Skeletal muscle cell (primary cell): ENCODE results near the gene MYH7B.

Source experiments
- DNase-seq: peaks from one replicate; pipeline ENCODE4 v3.0.0-alpha.2; 2010; ENCODE audit warnings: low read depth
- H3K4me3 ChIP-seq: 2 replicates; pipeline ENCODE4 v1.5.1; 2011; ENCODE audit warnings: low read depth, mild to moderate bottlenecking, control low read depth, low read length, moderate library complexity

MYH7B gene

DNA sequence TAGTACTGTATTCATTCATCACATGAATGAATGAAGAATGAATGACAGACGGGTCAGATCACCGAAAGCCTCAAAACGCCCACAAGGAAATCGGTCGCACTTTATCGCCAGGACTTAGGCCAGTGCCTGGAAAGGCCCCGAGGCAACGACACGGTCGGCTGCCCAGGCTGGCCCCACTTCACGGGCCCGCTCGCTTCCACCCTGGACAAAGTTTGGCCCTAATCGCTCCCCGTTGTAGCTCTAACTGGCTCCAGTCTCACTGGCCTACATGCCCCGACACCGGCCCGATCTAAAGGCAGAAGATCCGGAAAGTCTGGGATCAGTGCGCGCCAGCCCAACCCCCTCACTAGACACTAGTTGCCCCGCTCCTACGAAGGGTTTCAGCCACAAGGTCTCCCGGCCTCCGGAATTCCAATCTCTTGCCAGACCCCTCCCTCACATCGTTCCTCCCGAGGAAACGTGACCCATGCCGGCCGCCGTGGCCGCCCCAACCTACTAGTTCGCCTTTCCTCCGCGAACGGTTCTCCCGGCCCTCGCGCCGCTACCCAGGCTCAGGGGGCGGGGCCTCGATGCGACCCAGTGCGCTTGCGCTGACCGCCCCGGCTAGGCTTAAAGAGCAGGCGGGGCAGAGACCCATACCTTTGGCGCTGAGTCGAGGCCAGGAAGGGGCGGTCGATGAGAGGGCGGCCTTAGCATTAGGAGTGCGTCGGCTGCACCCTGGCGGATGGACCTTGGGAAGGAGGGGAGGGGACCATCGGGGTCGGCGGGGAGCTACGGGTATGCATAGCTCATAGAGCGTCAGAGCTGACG is at the start of gene MYH7B, which contains the start of gene GSS:
MYH7B (plus strand) TSS at position 638 of the 810 bp plus-strand sequence. CDS start 22,138 bp downstream, outside the sequence.
GSS (minus strand) TSS at position 576 of the 810 bp plus-strand sequence. CDS start 3,954 bp downstream, outside the sequence.
- DNase-seq, result peak; percentile 82
- peak within 1 kb of the TSS; percentile 70 for H3K4me3 ChIP-seq

DNA sequence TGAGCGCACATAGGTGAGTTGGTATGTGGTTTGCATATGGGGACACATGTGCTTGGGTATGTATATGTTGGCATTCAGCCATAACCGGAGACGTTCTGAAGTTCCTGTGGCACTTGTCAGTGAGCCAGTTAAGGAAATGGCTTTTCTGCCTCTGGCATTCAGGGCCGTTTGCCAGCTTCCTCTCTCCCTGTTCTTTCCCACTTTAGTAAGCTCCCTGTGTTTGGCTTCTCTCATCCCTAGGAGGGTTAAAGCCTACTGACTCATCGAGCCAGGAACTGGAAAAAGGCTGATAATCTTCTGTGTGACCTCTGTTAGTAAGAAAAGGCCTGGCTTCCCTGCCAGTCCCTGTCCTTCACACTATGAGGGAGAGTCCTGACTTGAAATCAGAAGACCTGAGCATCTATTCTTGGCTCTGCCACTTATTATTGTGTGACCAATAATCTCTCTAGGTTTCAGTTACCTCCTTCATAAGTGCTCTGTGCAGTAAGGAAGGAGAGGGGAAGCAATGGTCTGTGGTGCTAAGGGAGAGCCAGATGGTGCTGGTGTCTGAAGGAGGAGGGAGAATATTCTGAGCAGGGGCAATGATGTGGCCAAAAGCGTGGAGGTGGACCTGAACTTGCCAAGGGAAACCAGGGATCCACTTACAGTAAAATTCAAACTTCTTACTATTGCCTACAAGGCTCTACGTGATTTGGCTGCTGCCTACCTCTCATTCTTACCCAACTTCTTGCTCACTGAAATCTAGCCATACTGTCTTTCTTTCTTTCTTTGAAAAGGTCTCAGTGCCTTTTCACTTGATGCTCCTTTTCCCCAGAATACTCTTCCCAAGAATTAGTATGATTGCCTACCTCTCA is 47.8 kb upstream of the MYH7B start:
- peak; percentile 52 for DNase-seq

DNA sequence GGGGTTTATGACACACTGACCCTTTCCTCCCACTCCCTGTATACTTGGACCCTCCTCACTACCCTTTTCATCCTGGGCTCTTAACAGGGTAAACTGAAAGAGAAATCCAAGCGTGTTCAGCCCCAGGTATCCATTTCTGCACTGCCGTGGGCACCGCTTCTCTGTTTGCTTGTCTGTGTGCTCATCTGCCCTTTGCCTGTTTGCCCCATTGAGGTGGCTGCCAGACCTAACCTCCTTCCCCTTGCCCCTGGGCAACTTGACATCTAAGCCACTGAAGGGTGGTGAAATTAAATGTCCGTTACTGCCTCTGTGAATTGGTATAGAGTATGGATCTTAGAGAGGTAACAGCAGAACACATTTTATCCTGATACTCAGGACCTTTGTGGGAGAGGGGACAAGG is 40.5 kb upstream of the MYH7B start:
- no peak for DNase-seq

More for the DNA sequence above, 47.8 kb upstream of the MYH7B start:
- no peak overlapping the region for H3K4me3 ChIP-seq

DNA sequence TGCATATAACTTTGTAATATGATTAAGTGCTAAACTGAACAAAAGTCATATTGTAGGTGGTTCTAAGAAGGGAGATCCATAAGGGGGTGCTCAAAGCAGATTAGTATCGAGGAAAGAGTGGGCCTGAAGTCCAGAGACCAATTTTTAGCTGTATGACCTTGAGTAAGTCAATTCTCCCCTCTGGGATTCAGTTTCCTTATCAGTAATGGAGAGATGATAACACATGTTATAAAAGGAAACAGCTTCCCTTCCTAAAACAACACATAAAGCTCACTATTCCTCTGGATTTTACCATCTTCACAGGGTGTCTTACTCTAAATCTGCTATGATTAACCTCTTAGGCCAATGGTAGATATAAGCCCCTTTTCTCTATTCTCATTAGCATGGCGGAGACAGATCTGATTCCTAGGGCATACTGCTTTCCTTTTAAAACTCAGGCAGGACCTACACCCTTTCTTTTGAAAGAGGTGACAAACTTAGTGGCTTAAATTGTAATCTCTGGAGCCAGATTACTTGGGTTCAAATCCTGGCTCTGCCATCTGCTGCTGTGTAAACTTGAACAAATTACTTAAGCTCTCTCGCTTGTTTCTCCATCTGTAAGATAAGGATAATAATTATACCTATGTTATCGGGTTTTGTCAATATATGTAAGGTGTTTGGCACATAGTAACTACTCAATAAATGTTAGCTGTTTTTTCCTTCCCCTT is 39.8 kb upstream of the MYH7B start:
- H3K4me3 ChIP-seq, result no peak overlapping the region
- no peak for DNase-seq

More for the DNA sequence above, 40.5 kb upstream of the MYH7B start:
- H3K4me3 ChIP-seq, result no peak overlapping the region

DNA sequence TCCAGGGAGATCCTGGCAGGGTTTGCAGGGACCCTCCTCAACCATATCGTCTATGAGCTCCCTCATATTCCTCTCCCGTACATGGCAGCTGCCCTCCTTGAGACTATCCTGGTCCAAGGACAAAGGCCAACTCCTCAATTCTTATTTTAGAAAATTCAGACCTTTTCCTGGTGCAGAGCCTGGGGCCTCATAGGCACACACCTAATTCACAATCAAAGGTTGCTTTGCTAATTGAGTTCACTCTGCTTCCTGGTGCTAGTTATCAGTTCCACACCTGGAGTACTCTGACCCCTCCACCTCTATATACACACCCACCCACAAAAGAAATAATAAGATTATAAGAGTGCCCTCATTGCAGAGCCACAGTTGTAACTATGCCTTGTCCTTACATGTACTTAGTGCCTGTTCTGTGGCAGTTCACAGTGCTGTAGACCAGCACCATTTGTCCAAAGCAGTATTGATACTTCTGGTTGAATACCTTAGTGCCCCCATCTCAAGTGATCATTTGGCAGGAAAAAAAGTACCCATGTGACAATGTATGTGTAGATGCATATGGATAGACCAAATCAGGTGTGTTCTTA is 38.8 kb upstream of the MYH7B start:
- no peak for DNase-seq
- no peak overlapping the region for H3K4me3 ChIP-seq

DNA sequence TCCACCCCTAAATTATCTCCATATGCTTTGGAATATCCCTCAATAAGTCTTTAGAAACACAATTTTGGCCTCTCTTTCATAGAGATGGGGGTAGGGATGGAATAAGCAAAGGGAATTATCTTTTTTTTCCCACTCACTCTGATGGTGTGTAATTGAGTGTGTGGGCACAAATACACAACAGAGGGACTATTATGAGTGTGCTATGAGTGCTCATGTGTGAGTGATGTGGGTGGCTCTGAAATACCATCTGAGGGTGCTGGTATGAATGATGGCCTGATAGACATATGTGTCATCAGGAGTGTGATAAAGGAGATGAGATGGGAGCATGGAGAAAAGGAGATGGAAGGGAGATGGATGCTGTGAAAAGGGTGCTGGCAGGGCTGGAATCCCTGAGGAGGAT is 35.6 kb upstream of the MYH7B start:
- H3K4me3 ChIP-seq, result no peak overlapping the region
- no peak for DNase-seq

DNA sequence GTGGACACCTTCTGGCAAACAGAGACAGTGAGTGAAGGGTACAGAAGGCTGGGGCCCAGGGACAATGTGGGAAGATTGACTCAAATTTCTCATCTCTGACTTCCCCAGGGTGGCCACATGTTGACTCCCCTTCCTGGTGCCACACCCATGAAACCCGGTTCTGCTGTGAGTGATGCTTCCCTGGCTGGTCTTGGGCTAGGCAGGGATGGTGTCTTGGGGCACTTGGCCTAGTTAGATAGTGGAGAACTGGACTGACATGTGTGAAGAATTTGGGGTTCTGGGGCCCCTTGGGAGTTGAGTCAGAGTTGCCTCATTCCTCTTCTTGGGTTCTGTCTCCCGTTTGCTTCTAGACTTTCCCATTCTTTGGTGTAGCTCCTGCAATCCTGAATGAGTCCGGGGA is 34.2 kb upstream of the MYH7B start:
- no peak for DNase-seq
- no peak overlapping the region for H3K4me3 ChIP-seq

DNA sequence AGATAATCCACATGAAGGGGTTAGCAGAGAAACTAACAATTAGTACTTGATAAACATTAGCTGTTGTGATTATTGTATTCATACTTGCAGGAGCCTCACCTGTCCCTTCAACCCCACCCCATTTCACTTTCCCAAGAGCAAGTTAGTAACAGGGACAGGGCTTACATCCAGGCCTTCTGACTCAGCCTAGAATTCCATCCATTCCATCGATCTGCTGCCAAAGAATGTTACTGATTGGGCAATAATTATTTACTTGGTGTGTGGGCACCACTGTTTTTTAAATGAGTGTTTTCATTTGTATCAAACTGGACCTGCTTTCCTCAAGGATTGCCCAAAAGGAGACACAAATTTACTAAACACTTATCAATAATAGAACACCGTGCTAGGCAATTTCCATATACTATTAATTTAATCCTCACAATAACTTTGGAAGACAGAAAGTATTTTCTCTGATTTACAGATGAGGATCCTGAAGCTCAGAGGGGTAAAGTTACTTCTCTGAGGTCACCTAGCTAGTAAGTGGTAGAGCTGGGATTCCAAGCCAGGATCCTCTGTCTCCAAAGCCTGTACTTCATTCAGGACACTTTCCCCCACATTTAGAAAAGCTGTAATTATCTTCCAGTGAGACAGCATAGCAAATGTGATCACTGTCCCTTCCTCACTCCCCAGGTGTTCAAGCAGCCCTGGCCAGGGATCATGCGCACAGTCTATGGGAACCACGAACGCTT is 32.9 kb upstream of the MYH7B start:
- no peak overlapping the region for H3K4me3 ChIP-seq
- DNase-seq, result peak; percentile 41

DNA sequence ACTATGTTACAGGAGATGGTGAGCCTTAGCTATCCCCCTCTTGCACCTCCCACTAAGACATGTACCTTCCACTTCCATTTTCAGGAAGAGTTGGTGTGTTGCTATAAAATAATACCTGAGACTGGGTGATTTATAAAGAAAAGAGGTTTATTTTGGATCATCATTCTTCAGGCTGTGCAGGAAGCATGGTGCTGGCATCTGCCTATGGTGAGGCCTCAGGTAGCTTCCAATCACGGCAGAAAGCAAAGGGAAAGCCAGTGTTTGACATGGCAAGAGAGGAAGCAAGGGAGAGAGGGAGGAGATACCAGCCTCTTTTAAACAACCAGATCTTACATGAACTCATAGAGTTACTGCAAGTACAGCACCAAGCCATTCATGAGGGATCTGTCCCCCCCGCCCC is 32.3 kb upstream of the MYH7B start:
- H3K4me3 ChIP-seq, result no peak overlapping the region
- no peak for DNase-seq

DNA sequence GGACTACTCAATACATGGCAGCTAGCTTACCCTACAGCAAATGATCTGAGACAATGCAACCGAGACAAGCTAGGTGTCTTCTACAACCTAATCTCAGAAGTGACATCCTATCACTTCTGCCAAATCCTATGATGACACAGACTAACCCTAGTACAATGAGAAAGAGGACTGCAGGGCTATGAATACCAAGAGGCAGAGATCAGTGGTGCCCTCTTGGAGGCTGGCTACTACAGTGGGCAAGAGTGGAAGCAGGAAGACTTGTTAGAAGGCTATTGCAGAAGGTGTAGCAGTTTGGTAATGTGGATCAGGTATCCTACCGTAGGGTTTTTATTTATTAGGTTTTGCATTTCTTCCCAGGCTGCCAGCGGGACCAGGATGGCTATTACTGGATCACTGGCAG is 30.3 kb upstream of the MYH7B start:
- DNase-seq, result no peak
- H3K4me3 ChIP-seq, result no peak overlapping the region

DNA sequence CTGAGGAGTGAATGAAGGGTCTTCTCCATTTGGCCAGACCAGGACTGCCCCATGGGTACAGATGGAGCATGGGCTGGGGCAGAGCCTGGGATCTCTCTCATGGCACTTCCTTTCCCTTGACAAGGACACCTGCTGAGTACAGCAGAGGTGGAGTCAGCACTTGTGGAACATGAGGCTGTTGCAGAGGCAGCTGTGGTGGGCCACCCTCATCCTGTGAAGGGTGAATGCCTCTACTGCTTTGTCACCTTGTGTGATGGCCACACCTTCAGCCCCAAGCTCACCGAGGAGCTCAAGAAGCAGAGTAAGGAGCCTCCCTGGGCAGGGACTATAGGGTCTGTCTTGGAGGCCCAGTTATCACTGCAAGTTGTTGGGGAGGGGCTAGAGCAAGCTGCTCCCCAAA is 29.7 kb upstream of the MYH7B start:
- H3K4me3 ChIP-seq, result no peak overlapping the region
- no peak for DNase-seq

DNA sequence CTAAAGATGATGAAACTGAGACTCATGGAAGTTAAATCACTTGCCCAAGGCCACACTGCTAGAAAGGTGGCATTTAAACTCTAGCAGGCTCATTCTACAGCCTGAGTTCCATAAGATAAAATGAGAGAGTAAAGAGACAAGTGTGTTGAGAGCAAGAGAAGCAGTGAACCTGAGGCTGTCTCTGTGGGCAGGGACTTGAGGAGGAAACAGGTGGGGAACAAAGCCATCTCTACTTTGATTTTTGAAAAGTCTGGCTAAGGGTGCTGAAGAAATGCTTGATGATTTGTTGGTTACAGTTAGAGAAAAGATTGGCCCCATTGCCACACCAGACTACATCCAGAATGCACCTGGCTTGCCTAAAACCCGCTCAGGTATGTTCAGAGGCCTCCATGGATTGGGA is 29.1 kb upstream of the MYH7B start:
- no peak for DNase-seq
- H3K4me3 ChIP-seq, result no peak overlapping the region

DNA sequence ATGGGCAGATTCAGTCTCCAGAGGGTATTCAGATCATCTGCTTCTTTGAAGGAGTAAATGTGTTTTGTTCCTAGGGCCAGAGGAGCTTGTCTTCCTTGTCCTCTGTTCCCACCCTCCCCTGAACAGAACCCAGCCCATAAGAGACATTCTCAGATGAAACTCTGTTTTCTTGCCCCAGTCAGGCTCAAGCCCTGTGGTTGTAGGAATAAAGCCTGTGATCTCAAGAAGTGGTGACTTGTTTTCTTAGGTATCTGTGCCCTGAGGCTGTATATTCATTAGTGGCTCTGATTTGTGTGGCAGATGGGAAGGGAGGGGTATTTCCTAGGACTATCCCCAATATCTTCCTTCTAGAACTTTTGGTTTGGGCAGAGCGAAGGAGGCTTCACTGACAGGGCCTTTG is 27.9 kb upstream of the MYH7B start:
- no peak overlapping the region for H3K4me3 ChIP-seq
- no peak for DNase-seq

DNA sequence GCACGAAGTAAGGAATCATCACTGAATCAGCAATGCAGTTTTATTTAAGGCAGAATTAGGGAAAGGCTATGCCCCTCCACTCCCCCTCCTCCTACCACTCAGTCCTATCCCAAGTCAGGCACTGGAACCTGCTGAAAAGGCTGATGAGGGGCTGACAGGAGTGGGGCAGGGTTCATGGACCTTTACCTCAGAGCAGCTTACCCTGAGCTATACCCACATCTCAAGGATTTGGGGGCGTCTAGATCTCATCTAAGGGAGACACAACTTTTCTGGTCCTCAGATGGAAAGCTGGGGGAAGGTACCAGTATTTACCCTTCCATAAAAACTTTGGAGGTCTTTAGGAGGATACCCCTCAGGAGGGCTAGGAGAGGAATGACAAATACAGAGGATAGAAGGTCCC is 27.3 kb upstream of the MYH7B start:
- no peak for DNase-seq
- H3K4me3 ChIP-seq, result no peak overlapping the region

DNA sequence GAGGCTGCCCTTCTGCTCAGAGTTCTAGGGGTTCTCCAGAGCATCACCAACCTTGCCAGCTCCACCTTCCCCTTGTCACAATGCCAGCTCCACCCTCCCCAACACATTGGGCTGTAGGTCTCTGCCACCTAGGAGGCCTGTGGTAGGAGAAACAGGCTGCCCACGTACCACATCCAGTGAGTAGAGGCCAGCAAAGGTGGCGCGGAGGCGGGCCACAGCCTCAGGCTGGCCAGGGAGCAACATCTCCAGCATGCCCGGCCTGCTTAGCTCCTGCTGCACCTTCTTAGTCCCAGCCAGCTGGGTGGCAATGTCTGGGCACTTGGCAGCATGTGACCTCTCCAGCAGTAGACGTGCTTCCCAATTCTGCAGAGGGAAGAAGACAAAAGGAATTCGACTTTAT is 23.9 kb upstream of the MYH7B start:
- H3K4me3 ChIP-seq, result no peak overlapping the region
- DNase-seq, result no peak

DNA sequence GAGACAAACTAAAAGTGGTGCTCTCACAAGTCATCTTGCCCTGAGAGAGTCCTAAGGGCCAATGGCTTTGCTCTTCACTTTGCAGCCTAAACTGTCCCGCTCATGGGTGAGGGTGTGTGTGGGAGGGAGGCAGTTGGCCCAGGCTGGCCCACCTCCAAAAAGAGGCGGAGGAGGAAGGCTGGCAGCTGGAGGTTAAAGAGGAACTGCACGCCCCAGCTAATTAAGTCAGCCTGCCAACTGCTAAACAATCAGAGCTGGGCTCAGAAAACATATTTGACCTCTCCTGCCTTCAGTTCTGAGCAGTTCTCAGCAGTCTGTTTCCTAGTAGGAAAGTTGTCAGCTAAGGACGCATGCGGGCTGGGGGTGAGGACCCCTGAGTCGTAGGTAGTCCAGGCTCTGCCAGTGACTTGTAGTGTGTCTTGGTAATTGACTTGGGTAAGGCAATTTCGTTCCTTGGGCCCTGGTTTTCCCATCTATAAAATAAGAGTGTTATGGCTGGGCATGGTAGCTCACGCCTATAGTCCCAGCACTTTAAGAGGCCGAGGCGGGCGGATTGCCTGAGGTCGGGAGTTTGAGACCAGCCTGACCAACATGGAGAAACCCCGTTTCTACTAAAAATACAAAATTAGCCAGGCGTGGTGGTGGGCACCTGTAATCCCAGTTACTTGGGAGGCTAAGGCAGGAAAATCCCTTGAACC is 17.1 kb upstream of the MYH7B start:
- no peak overlapping the region for H3K4me3 ChIP-seq
- no peak for DNase-seq

DNA sequence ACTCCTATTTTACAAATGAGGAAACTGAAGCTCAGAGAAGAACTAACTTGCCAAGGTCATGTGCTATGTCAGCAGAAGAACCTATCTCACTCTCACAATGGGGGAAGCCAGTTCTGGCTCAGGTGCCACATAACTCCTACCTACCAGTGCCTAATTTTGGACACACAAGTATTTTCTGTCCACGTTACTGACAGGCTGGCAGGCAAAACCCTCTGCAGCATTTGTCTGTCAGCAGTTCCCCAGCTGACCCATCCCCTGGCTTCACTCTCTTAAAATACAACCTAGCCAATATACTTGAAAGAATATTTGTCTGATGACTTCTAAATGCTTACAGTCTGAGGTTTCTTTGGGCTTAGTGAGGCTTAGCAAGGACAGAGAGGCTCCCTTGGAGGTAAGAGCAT is 15.6 kb upstream of the MYH7B start:
- DNase-seq, result no peak
- no peak overlapping the region for H3K4me3 ChIP-seq

DNA sequence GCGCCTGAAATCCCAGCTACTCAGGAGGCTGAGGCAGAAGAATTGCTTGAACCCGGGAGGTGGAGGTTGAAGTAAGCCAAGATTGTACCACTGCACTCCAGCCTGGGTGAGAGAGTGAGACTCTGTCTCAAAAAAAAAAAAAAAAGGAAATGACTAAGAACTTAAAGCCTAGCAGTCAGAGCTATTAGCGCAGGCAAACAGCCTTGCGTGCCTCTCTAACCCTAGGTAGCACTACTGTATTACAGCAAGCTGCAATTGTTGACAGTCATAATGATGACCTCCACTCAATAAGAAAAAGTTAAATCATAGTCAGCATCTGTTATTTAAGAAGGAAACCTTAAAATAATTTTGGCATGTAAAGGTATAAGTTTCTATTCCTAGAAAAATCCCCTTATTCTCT is 14.4 kb upstream of the MYH7B start:
- DNase-seq, result no peak

More for the DNA sequence above, 14.4 kb upstream of the MYH7B start:
- no peak overlapping the region for H3K4me3 ChIP-seq
